Spleen (tissue), 11 donors: ENCODE results near the gene ITGA7. TPM values are rescaled to one million over a fixed set of nuclear protein-coding genes. Genes with fewer than 3 reads are reported as not detected.

Source experiments
- DNase-seq: peaks from one replicate; pipeline ENCODE4 v3.0.0-alpha.2; 2020
- H3K27ac ChIP-seq, 8 donors: fragments of 200-600 bp; sonication (generic) in 7 of 8; 1 replicate in 4 of 8; 2 replicates in 4 of 8; pipeline versions ENCODE4 v1.5.0 to v1.8.0; 2016 to 2021; ENCODE audit warnings: inconsistent platforms in 4 of 8, mild to moderate bottlenecking in 4 of 8, moderate library complexity in 1 of 8
- H3K27me3 ChIP-seq, 7 donors: fragments of 200-600 bp; sonication (generic) in 6 of 7; replicated peaks in 1 of 7; 1 replicate in 4 of 7; 2 replicates in 3 of 7; pipeline versions ENCODE4 v1.5.0 to v1.8.0; 2016 to 2021; ENCODE audit warnings: inconsistent platforms in 3 of 7, mild to moderate bottlenecking in 1 of 7
- H3K36me3 ChIP-seq, 6 donors: fragments of 200-600 bp; sonication (generic) in 5 of 6; 1 replicate in 4 of 6; 2 replicates in 2 of 6; pipeline versions ENCODE4 v1.5.0 to v1.8.0; 2016 to 2021; ENCODE audit warnings: inconsistent platforms in 2 of 6
- H3K4me1 ChIP-seq, 6 donors: fragments of 200-600 bp; sonication (generic) in 5 of 6; 1 replicate in 3 of 6; 2 replicates in 3 of 6; pipeline versions ENCODE4 v1.5.0 to v1.8.0; 2016 to 2021; ENCODE audit warnings: inconsistent platforms in 3 of 6
- H3K4me3 ChIP-seq, 8 donors: fragments of 200-600 bp; sonication (generic) in 7 of 8; 1 replicate in 4 of 8; 2 replicates in 4 of 8; pipeline versions ENCODE4 v1.5.0 to v1.8.0; 2016 to 2021; ENCODE audit warnings: inconsistent platforms in 4 of 8, mild to moderate bottlenecking in 4 of 8, moderate library complexity in 2 of 8
- H3K9me3 ChIP-seq, 8 donors: fragments of 200-600 bp; sonication (generic) in 7 of 8; 1 replicate in 4 of 8; 2 replicates in 4 of 8; pipeline versions ENCODE4 v1.5.0 to v1.8.0; 2016 to 2021; ENCODE audit warnings: inconsistent platforms in 4 of 8
- CTCF ChIP-seq, 11 experiments: fragments of 200-600 bp in 7 of 11; fragments of 450-650 bp in 4 of 11; sonication (generic) in 4 of 11; IDR thresholded peaks in 8 of 11; conservative IDR thresholded peaks in 3 of 11; 1 replicate in 7 of 11; 2 replicates in 4 of 11; pipeline versions ENCODE4 v1.4.0 to v1.8.0; 2016 to 2021; ENCODE audit warnings: antibody characterized with exemption in 11 of 11, inconsistent platforms in 4 of 11, mild to moderate bottlenecking in 1 of 11
- POLR2A ChIP-seq, 3 donors: fragments of 450-650 bp; IDR thresholded peaks; one replicate each; pipeline ENCODE4 v1.5.1; 2017; ENCODE audit warnings: antibody characterized with exemption in 3 of 3, mild to moderate bottlenecking in 1 of 3
- POLR2AphosphoS5 ChIP-seq, 3 donors: sonication (generic); formaldehyde crosslinking; IDR thresholded peaks; one replicate each; pipeline ENCODE4 v1.5.1; 2017; ENCODE audit warnings: antibody characterized with exemption in 3 of 3
- WGBS, 5 donors: extraction: QIAGEN DNeasy Blood & Tissue Kit in 3 of 5; methylation state at CpG; one replicate each; pipeline versions ENCODE4 v1.1.5 to v1.1.7; 2013 to 2018; 5-methylcytosine and 5-hydroxymethylcytosine counted together
- intact Hi-C: fragments of 100-400 bp; cut with DNase I; formaldehyde crosslinking; loops from one replicate; pipeline ENCODE4 v1.15.0; 2023; ENCODE audit warnings: low total_unique reads
- polyA plus RNA-seq, 3 donors: library from polyadenylated mRNA; stranded (reverse); fragments of 200-250 nt; gene quantifications; one replicate each; pipeline ENCODE4 v1.2.1, GENCODE V29; 2013
- total RNA-seq, 7 donors: library from RNA; depleted of rRNA in 3 of 7; stranded (reverse); fragments of >200 nt in 3 of 7; fragmentation: NEBNext Ultra II Directional in 4 of 7; extraction: Animal tissue kit (Norgen Biotek cat#: 25700) in 4 of 7; gene quantifications; one replicate each; pipeline versions ENCODE4 v1.1.0 to v1.2.1, GENCODE V29; 2016 to 2021
- donor health status: healthy with polysubstance abuse.
- donor health status: DM: no; HTN: no; CAD: no; lungs with moderate emphysema.
- donor health status: DM: no; HTN: no; CAD: no.
- donor health status: Bipolar disorder and iron deficiency.
- donor health status: healthy.
- donor health status: DM: no; HTN: no; CAD: no.
- donor health status: DM: yes; HTN: yes; CAD: no.

ITGA7 gene
- total and polyA plus RNA-seq, 10 donors: 4.4 to 93.2 (median 19.6) TPM

DNA sequence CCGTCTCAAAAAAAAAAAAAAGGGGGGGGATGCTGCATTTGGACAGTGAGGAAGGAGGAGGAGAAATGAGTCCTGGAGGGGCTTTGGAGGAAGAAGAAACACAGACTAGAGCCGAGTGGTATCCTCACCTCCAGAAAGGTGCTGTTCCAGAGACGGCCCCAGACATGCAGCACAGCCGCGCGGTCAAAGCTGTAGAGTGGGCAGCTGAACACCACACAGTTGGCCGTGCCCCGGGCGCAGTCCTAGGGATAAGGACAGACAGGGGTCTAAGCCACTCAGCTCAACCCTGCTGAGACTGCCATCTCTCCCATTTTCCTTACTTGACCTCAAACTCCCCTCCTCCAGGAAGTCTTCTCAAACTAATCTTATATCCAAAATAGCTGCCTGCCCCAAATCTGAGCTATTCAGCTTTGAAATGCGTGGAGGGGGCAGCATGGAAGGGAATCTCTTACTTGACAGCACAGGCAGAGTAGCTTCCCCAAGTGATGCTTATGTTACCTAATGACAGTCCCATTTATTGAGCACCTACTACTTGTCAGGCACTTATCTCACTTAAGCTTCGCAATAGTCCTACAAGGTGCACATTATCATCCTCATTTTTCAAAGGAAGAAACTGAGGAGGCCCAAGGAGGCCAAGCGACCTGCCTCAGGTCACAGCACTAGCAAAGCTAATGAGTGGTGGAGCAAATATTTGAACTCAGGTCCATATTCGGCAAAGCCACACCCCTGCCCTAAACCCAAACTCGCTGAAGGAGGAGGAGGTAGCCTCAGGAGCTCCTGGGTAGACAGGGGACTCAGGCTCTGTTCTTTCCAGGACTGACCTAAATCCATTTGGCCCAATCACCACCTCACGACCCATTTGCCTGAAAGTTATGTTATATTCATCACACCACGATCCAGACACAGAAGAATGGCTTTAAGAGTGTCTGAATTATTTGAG lies 18.7 kb downstream of the ITGA7 start:
- H3K36me3 ChIP-seq: peaks cover 0 to 35% (median 0%) of the 10 kb centered on the region in 6 donors

DNA sequence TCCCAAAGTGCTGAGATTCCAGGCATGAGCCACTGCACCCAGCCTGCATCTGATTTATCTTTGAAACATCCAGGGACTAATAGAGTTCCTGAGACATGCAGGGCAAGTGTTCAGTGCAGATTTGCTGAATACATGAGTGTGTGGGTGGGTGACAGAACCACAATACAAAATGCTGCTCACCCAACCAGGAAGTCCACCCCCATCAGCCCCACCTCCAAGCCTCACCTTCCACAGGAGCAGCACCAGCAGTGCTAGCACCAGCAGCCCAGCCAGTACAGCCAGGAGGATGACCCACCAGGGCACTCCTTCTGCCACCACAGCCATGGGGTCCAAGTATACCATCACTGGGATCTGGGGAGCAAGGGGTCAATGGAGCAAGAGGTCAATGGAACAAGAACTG lies 20.0 kb downstream of the ITGA7 start:
- Histone ChIP-seq H3K27ac (no peak overlapping the region), H3K4me3 (no peak overlapping the region), H3K36me3 (peaks cover 0 to 22% (median 0%) of the 10 kb centered on the region in 6 donors), H3K27me3 (no peaks in the 10 kb centered on the region), H3K4me1 (peaks cover 0 to 18% (median 7%) of the 10 kb centered on the region in 6 donors), H3K9me3 (no peaks in the 10 kb centered on the region)
- TF ChIP-seq POLR2AphosphoS5 (IDR thresholded peaks at IDR 0.05): no peak
- TF ChIP-seq POLR2A (IDR thresholded peaks at IDR 0.05): no peak
- TF ChIP-seq CTCF (IDR thresholded peaks at IDR 0.05 in 8 of 11, conservative IDR thresholded peaks at IDR 0.05 in 3 of 11): no peak
- peak; percentile 44 for DNase-seq
- intact Hi-C loops: no loop called here

More for the DNA sequence above, 18.7 kb downstream of the ITGA7 start:
- H3K4me1 ChIP-seq: peaks cover 0 to 9% (median 0%) of the 10 kb centered on the region in 6 donors
- no peak overlapping the region for H3K4me3 ChIP-seq
- WGBS, 5 donors: 87 to 92% (median 91%) methylated on average over 15 to 16 of the region's 16 CpGs
- no peak for TF ChIP-seq POLR2AphosphoS5 (IDR thresholded peaks at IDR 0.05)
- no peak for TF ChIP-seq POLR2A (IDR thresholded peaks at IDR 0.05)
- TF ChIP-seq CTCF (IDR thresholded peaks at IDR 0.05 in 8 of 11, conservative IDR thresholded peaks at IDR 0.05 in 3 of 11): no peak
- no peaks in the 10 kb centered on the region for H3K27me3 ChIP-seq
- H3K27ac ChIP-seq: no peak overlapping the region
- peak; percentile 64 for DNase-seq
- intact Hi-C loops: no loop called here
- no peaks in the 10 kb centered on the region for H3K9me3 ChIP-seq

GRCh38 chr12:55686366-55687010 lies 21.2 kb downstream of the ITGA7 start:
- intact Hi-C loops: no loop called here
- no peak for DNase-seq
- 84 to 98% (median 91%) methylated on average over 9 of the region's 9 CpGs for WGBS, 5 donors
- no peak for TF ChIP-seq CTCF (IDR thresholded peaks at IDR 0.05 in 8 of 11, conservative IDR thresholded peaks at IDR 0.05 in 3 of 11)
- no peak for TF ChIP-seq POLR2A (IDR thresholded peaks at IDR 0.05)
- TF ChIP-seq POLR2AphosphoS5 (IDR thresholded peaks at IDR 0.05): no peak
- no peak overlapping the region for H3K4me3 ChIP-seq
- H3K27ac ChIP-seq: no peak overlapping the region
- peaks cover 0 to 22% (median 0%) of the 10 kb centered on the region in 6 donors for H3K36me3 ChIP-seq
- H3K4me1 ChIP-seq: peaks cover 2 to 30% (median 17%) of the 10 kb centered on the region in 6 donors
- H3K27me3 ChIP-seq: peaks cover 0 to 8% (median 0%) of the 10 kb centered on the region in 7 donors
- H3K9me3 ChIP-seq: no peaks in the 10 kb centered on the region

DNA sequence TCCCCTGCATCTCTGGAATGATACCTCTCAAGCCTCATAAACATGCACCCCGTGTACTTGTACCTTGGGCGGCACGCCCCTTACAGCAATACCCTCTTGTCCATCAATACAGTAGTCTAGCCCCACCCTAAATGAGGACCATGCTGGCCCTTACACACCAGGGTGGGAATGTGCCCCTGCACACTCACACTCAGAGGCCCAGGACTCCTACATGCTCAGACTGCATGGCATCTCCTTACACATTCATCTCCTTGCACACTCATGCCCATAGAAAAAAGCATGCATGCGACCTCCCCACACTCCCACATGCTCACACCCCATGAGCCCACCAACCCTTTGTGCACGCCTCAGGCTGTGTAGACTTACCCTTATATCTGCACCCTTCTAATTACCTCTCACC lies 22.0 kb downstream of the ITGA7 start:
- no peak overlapping the region for H3K4me3 ChIP-seq
- no peaks in the 10 kb centered on the region for H3K9me3 ChIP-seq
- H3K36me3 ChIP-seq: peaks cover 0 to 22% (median 0%) of the 10 kb centered on the region in 6 donors
- H3K27ac ChIP-seq: no peak overlapping the region
- H3K27me3 ChIP-seq: peaks cover 0 to 14% (median 0%) of the 10 kb centered on the region in 7 donors
- WGBS, 5 donors: 85 to 92% (median 92%) methylated on average over 5 of the region's 5 CpGs
- TF ChIP-seq CTCF (IDR thresholded peaks at IDR 0.05 in 8 of 11, conservative IDR thresholded peaks at IDR 0.05 in 3 of 11) (no peak), POLR2A (IDR thresholded peaks at IDR 0.05) (no peak), POLR2AphosphoS5 (IDR thresholded peaks at IDR 0.05) (no peak)
- intact Hi-C loops: no loop called here
- peaks cover 6 to 38% (median 25%) of the 10 kb centered on the region in 6 donors for H3K4me1 ChIP-seq
- no peak for DNase-seq
